HCT116 (cell line): Measurements from ENCODE around the gene CHN1. TPM values are rescaled to one million over a fixed set of nuclear protein-coding genes. Genes with fewer than 3 reads are reported as not detected.

ENCODE experiments used
- ATAC-seq: fragments of 200-7000 bp; cut with Tn5 transposase; 2 replicates; pipeline ENCODE4 v1.9.1; 2020; ENCODE audit warnings: mild to moderate bottlenecking, moderate library complexity
- BruUV-seq: library from RNA; stranded (reverse); fragments of 400-500 nt; replicated peaks from 2 replicates; lab custom pipeline; 2021; lab: Mats Ljungman, UMichigan
- CTCF ChIA-PET: fragments of 300-600 bp; sonication (Branson Sonifier 250); formaldehyde crosslinking; loops from one replicate; lab custom pipeline; 2021; ENCODE audit warnings: antibody characterized with exemption; lab: Charles Lee
- POLR2A ChIA-PET: fragments of 300-600, 350-600 bp; sonication (Branson Sonifier 250); formaldehyde crosslinking; loops from one replicate; lab custom pipeline; 2021; ENCODE audit warnings: antibody characterized with exemption; lab: Charles Lee
- RAD21 ChIA-PET, 2 experiments: fragments of 300-600 bp; sonication (Branson Sonifier 250); formaldehyde crosslinking; loops; one replicate each; lab custom pipeline; 2023; ENCODE audit warnings: low total read pairs in 2 of 2; ENCODE audit not compliant: uncharacterized antibody in 2 of 2, unreplicated experiment in 2 of 2, low non-redundant PET in 1 of 2; lab: Charles Lee
- DNase-seq: peaks from one replicate; pipeline ENCODE4 v3.0.0-alpha.2; 2010; ENCODE audit warnings: low read depth, low spot score
- H2AFZ ChIP-seq: fragments of 200-600 bp; shearing (Covaris generic), sonication (generic); 2 replicates; pipeline ENCODE4 v1.6.1; 2017; ENCODE audit warnings: low read depth, mixed run types, mixed read lengths, antibody characterized with exemption, low read length; ENCODE audit not compliant: poor library complexity, severe bottlenecking
- H3K27ac ChIP-seq: 2 replicates; pipeline ENCODE4 v1.5.1; 2012; ENCODE audit warnings: low read depth, low read length
- H3K27me3 ChIP-seq: fragments of 200-600 bp; sonication (generic); 2 replicates; pipeline ENCODE4 v1.6.1; 2016; ENCODE audit warnings: mixed run types, low read length, mixed read lengths; ENCODE audit not compliant: insufficient read depth
- H3K36me3 ChIP-seq, 2 experiments: fragments of 200-500 bp in 1 of 2; fragments of 200-600 bp in 1 of 2; sonication (Bioruptor generic) in 1 of 2; sonication (generic) in 1 of 2; 2 replicates each; pipeline versions ENCODE4 v1.5.1 to v1.6.1; 2014 to 2016; ENCODE audit warnings: low read length in 2 of 2, inconsistent platforms in 1 of 2, mixed read lengths in 1 of 2, mixed run types in 1 of 2; ENCODE audit not compliant: insufficient read depth in 2 of 2, control insufficient read depth in 1 of 2
- H3K4me1 ChIP-seq, 2 experiments: fragments of 200-600 bp in 1 of 2; sonication (generic) in 1 of 2; 2 replicates each; pipeline versions ENCODE4 v1.5.1 to v1.6.1; 2012 to 2017; ENCODE audit warnings: low read length in 2 of 2, inconsistent platforms in 1 of 2, mild to moderate bottlenecking in 1 of 2, mixed read lengths in 1 of 2, mixed run types in 1 of 2, moderate library complexity in 1 of 2; ENCODE audit not compliant: insufficient read depth in 2 of 2, control insufficient read depth in 1 of 2
- H3K4me2 ChIP-seq: fragments of 200-600 bp; sonication (generic); 2 replicates; pipeline ENCODE4 v1.6.1; 2017; ENCODE audit warnings: mixed run types, low read length, mixed read lengths
- H3K4me3 ChIP-seq, 2 experiments: fragments of 200-600 bp in 1 of 2; sonication (generic) in 1 of 2; replicated peaks in 1 of 2; 2 replicates each; pipeline ENCODE4 v1.5.1; 2011 to 2016; ENCODE audit warnings: low read length in 2 of 2, control low read depth in 1 of 2, low read depth in 1 of 2, mild to moderate bottlenecking in 1 of 2, mixed read lengths in 1 of 2, mixed run types in 1 of 2
- H3K79me2 ChIP-seq: fragments of 200-600 bp; sonication (generic); 2 replicates; pipeline ENCODE4 v1.6.1; 2017; ENCODE audit warnings: mild to moderate bottlenecking, mixed run types, low read length, moderate library complexity, mixed read lengths; ENCODE audit not compliant: insufficient read depth
- H3K9ac ChIP-seq: fragments of 200-600 bp; sonication (generic); 2 replicates; pipeline ENCODE4 v1.6.1; 2016; ENCODE audit warnings: low read length, mixed read lengths
- H3K9me2 ChIP-seq: fragments of 200-600 bp; sonication (generic), shearing (Covaris generic); 2 replicates; pipeline ENCODE4 v1.6.1; 2017; ENCODE audit warnings: mixed run types, mild to moderate bottlenecking, moderate library complexity; ENCODE audit not compliant: insufficient read depth
- H3K9me3 ChIP-seq, 2 experiments: fragments of 200-500 bp in 1 of 2; fragments of 200-600 bp in 1 of 2; sonication (Bioruptor generic) in 1 of 2; sonication (generic) in 1 of 2; 2 replicates each; pipeline ENCODE4 v1.6.1; 2014 to 2017; ENCODE audit warnings: low read length in 2 of 2, mixed read lengths in 2 of 2, inconsistent platforms in 1 of 2, low read depth in 1 of 2, mild to moderate bottlenecking in 1 of 2, mixed run types in 1 of 2, moderate library complexity in 1 of 2; ENCODE audit not compliant: control insufficient read depth in 1 of 2, insufficient read depth in 1 of 2
- H4K20me1 ChIP-seq: fragments of 200-600 bp; sonication (generic), shearing (Covaris generic); 2 replicates; pipeline ENCODE4 v1.6.1; 2017; ENCODE audit warnings: mixed run types, mild to moderate bottlenecking, moderate library complexity; ENCODE audit not compliant: insufficient read depth
- CBX3 ChIP-seq: IDR thresholded peaks from 2 replicates; pipeline ENCODE4 v1.6.1; 2012; ENCODE audit warnings: low read depth
- CEBPB ChIP-seq: IDR thresholded peaks from 2 replicates; pipeline ENCODE4 v1.6.1; 2012; ENCODE audit warnings: low read depth
- EZH2phosphoT487 ChIP-seq: fragments of 200-600 bp; IDR thresholded peaks from 2 replicates; pipeline ENCODE4 v1.6.1; 2018; ENCODE audit warnings: antibody characterized with exemption, borderline replicate concordance
- JUND ChIP-seq: IDR thresholded peaks from 2 replicates; pipeline ENCODE4 v1.6.1; 2012
- RAD21 ChIP-seq: IDR thresholded peaks from 2 replicates; pipeline ENCODE4 v1.6.1; 2012; ENCODE audit warnings: low read depth, mild to moderate bottlenecking
- SIN3A ChIP-seq: IDR thresholded peaks from 2 replicates; pipeline ENCODE4 v1.6.1; 2012; ENCODE audit warnings: low read depth
- TCF7L2 ChIP-seq: IDR thresholded peaks from 2 replicates; pipeline ENCODE4 v1.7.0; 2011; ENCODE audit warnings: borderline replicate concordance, inconsistent platforms; ENCODE audit not compliant: insufficient read depth, insufficient read length; ENCODE audit errors: extremely low read depth
- ZNF274 ChIP-seq: fragments of 200-500 bp; sonication (Bioruptor generic); IDR thresholded peaks from 2 replicates; pipeline ENCODE4 v1.6.1; 2014; ENCODE audit warnings: mild to moderate bottlenecking, low read depth, low read length, inconsistent platforms
- intact Hi-C: fragments of 100-400 bp; cut with micrococcal nuclease; formaldehyde crosslinking; loops from 2 replicates; pipeline ENCODE4 v1.10.0; 2022
- total RNA-seq: library from RNA; stranded (reverse); gene quantifications from one replicate; pipeline ENCODE4 v1.2.1, GENCODE V29; 2021; ENCODE audit not compliant: unreplicated experiment
- TF ChIP-seq, protein P1 (sequence below), 3 experiments: fragments of 200-600 bp in 1 of 3; sonication (generic) in 1 of 3; IDR thresholded peaks in 2 of 3; conservative IDR thresholded peaks in 1 of 3; 2 replicates each; pipeline ENCODE4 v1.5.1; 2012 to 2017; ENCODE audit warnings: low read depth in 2 of 3, low read length in 2 of 3, antibody characterized with exemption in 1 of 3, borderline replicate concordance in 1 of 3, control low read depth in 1 of 3, mild to moderate bottlenecking in 1 of 3, mixed read lengths in 1 of 3, mixed run types in 1 of 3, moderate library complexity in 1 of 3; ENCODE audit not compliant: insufficient read depth in 1 of 3

Gene CHN1
- total RNA-seq, 1 experiment from 2014 or later = 3.6 TPM

DNA sequence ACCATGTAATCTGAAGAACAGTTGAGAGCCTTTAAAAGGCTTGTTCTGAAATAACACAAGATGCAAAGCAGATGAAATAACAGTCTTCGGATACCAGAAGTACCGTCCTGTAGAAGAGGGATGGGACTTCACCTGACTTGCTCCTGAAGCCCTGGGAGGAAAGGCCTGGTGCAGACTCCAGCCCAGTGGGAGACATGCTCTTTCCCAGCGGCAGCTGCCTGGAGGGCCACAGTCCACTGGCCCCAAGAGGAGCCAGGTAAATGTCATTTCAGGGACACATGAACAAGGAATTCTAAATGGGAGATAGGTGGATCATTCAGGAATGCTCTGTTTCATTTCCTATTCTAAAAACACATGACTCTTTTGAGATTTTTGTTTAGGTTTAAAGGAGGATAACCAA lies 22.6 kb upstream of the CHN1 start:
- no peaks in the 10 kb centered on the region for H3K79me2 ChIP-seq
- no peak overlapping the region for H2AFZ ChIP-seq
- intact Hi-C loops = no loop called here
- H3K36me3 ChIP-seq = no peaks in the 10 kb centered on the region
- ATAC-seq (no peak), DNase-seq (no peak)
- H3K9me2 ChIP-seq = no peaks in the 10 kb centered on the region
- H3K27me3 ChIP-seq = no peaks in the 10 kb centered on the region
- no peaks in the 10 kb centered on the region for H4K20me1 ChIP-seq
- H3K27ac ChIP-seq = no peak overlapping the region
- H3K9me3 ChIP-seq = no peaks in the 10 kb centered on the region
- TF ChIP-seq SIN3A = no peak
- no peak for TF ChIP-seq EZH2phosphoT487
- TF ChIP-seq CEBPB = no peak
- no peak for TF ChIP-seq RAD21
- no peak for TF ChIP-seq TCF7L2
- TF ChIP-seq ZNF274 = no peak
- TF ChIP-seq, protein P1, sequence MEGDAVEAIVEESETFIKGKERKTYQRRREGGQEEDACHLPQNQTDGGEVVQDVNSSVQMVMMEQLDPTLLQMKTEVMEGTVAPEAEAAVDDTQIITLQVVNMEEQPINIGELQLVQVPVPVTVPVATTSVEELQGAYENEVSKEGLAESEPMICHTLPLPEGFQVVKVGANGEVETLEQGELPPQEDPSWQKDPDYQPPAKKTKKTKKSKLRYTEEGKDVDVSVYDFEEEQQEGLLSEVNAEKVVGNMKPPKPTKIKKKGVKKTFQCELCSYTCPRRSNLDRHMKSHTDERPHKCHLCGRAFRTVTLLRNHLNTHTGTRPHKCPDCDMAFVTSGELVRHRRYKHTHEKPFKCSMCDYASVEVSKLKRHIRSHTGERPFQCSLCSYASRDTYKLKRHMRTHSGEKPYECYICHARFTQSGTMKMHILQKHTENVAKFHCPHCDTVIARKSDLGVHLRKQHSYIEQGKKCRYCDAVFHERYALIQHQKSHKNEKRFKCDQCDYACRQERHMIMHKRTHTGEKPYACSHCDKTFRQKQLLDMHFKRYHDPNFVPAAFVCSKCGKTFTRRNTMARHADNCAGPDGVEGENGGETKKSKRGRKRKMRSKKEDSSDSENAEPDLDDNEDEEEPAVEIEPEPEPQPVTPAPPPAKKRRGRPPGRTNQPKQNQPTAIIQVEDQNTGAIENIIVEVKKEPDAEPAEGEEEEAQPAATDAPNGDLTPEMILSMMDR (IDR thresholded peaks at IDR 0.05 in 2 of 3, conservative IDR thresholded peaks at IDR 0.05 in 1 of 3; ENCODE audit: borderline replicate concordance in 1 of 3, insufficient read depth in 1 of 3, low read depth in 2 of 3, low read length in 2 of 3) = no peak
- TF ChIP-seq CBX3 = no peak
- TF ChIP-seq JUND = no peak
- H3K9ac ChIP-seq = no peak overlapping the region
- ChIA-PET RAD21 (no interaction called here), CTCF (no interaction called here), POLR2A (no interaction called here)
- no peaks in the 10 kb centered on the region for H3K4me1 ChIP-seq
- no TSS peak for BruUV-seq
- no peak overlapping the region for H3K4me2 ChIP-seq
- H3K4me3 ChIP-seq = no peak overlapping the region

DNA sequence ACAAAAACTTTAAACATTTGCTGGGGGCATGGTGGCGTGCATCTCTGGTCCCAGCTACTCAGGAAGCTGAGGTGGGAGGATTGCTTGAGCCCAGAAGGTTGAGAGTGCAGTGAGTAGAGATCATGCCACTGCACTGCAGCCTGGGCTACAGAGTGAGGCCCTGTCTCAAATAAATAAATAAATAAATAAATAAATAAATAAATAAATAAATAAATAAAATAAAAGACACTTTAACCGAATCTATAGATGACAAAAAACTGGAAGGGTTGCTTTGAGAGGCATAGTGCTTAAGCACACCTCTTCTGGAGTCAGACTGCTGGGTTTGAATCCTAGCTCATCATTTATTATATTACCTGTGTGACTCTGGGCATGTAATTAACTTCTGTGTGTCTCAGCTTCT lies 21.2 kb upstream of the CHN1 start:
- Histone ChIP-seq H3K9me2 (no peaks in the 10 kb centered on the region), H3K4me2 (no peak overlapping the region), H2AFZ (no peak overlapping the region), H3K9ac (no peak overlapping the region), H3K27me3 (no peaks in the 10 kb centered on the region), H4K20me1 (no peaks in the 10 kb centered on the region), H3K36me3 (no peaks in the 10 kb centered on the region), H3K79me2 (no peaks in the 10 kb centered on the region), H3K9me3 (no peaks in the 10 kb centered on the region), H3K4me3 (no peak overlapping the region), H3K27ac (no peak overlapping the region), H3K4me1 (no peaks in the 10 kb centered on the region)
- POLR2A ChIA-PET = no interaction called here
- intact Hi-C loops = no loop called here
- no peak for DNase-seq
- TF ChIP-seq CBX3 = no peak
- RAD21 ChIA-PET = no interaction called here
- BruUV-seq = no TSS peak
- no peak for ATAC-seq
- CTCF ChIA-PET = no interaction called here
